Large intestine (tissue), 3 donors: ENCODE results near the gene UTP14C. TPM values are rescaled to one million over a fixed set of nuclear protein-coding genes. Genes with fewer than 3 reads are reported as not detected.
"Not testable (repeated sequence)": the region's sequence is repeated elsewhere in the genome, so short reads cannot be mapped to it uniquely, and the experiment has no call there.

ENCODE experiments used
- DNase-seq, 2 donors: peaks; one replicate each; pipeline versions ENCODE4 v3.0.0 to v3.0.0-alpha.2; 2013
- H3K27ac ChIP-seq: one replicate; pipeline ENCODE4 v1.5.1; 2013; ENCODE audit warnings: low read length
- H3K27me3 ChIP-seq: 2 replicates; pipeline ENCODE4 v1.6.1; 2013; ENCODE audit warnings: low read length; ENCODE audit not compliant: control insufficient read depth, insufficient read depth
- H3K36me3 ChIP-seq: 2 replicates; pipeline ENCODE4 v1.6.1; 2013; ENCODE audit warnings: low read length; ENCODE audit not compliant: control insufficient read depth, insufficient read depth
- H3K4me1 ChIP-seq: one replicate; pipeline ENCODE4 v1.6.1; 2013; ENCODE audit warnings: low read length; ENCODE audit not compliant: control insufficient read depth, insufficient read depth
- H3K4me3 ChIP-seq: one replicate; pipeline ENCODE4 v1.5.1; 2013; ENCODE audit warnings: low read length
- H3K9me3 ChIP-seq: one replicate; pipeline ENCODE4 v1.6.1; 2013; ENCODE audit warnings: mild to moderate bottlenecking, low read depth, low read length, moderate library complexity; ENCODE audit not compliant: control insufficient read depth
- WGBS: methylation state at CpG from one replicate; pipeline ENCODE4 v1.1.5; 2013; ENCODE audit warnings: low lambda C conversion rate; ENCODE audit not compliant: insufficient coverage; 5-methylcytosine and 5-hydroxymethylcytosine counted together
- polyA plus RNA-seq: library from polyadenylated mRNA; unstranded; fragments of 120-200 nt; gene quantifications from one replicate; pipeline ENCODE4 v1.2.1, GENCODE V29; 2013

The UTP14C gene
- polyA plus RNA-seq, 1 donor, result 23.8 TPM

GRCh38 chr13:51984904-51985303 is 39.6 kb upstream of the UTP14C start:
- 100% methylated on average over 1 of the region's 4 CpGs for WGBS
- not testable (repeated sequence) for DNase-seq, H3K9me3 ChIP-seq

GRCh38 chr13:51988988-51989618 is 35.4 kb upstream of the UTP14C start:
- Histone ChIP-seq H3K27me3 (no peaks in the 10 kb centered on the region), H3K27ac (no peak overlapping the region), H3K36me3 (no peaks in the 10 kb centered on the region), H3K4me1 (no peaks in the 10 kb centered on the region), H3K4me3 (no peak overlapping the region), H3K9me3 (no peaks in the 10 kb centered on the region)
- 100% methylated on average over 2 of the region's 3 CpGs for WGBS
- DNase-seq, result no peak

More at GRCh38 chr13:51984904-51985303, 39.6 kb upstream of the UTP14C start:
- not testable (repeated sequence) for H3K4me1 ChIP-seq, H3K4me3 ChIP-seq, H3K27me3 ChIP-seq, H3K36me3 ChIP-seq, H3K27ac ChIP-seq

GRCh38 chr13:51993713-51994112 is 30.8 kb upstream of the UTP14C start:
- H3K27me3 ChIP-seq, result no peaks in the 10 kb centered on the region
- no peaks in the 10 kb centered on the region for H3K36me3 ChIP-seq
- H3K4me1 ChIP-seq, result peaks cover 30% of the 10 kb centered on the region
- H3K9me3 ChIP-seq, result no peaks in the 10 kb centered on the region
- WGBS, result 83% methylated on average over 1 of the region's 2 CpGs
- no peak overlapping the region for H3K4me3 ChIP-seq
- DNase-seq, result no peak
- H3K27ac ChIP-seq, result no peak overlapping the region

GRCh38 chr13:51995677-51996551 is 28.6 kb upstream of the UTP14C start:
- H3K27me3 ChIP-seq, result no peaks in the 10 kb centered on the region
- H3K36me3 ChIP-seq, result no peaks in the 10 kb centered on the region
- H3K27ac ChIP-seq, result peak overlapping the region; percentile 21
- DNase-seq, result peak in 1 of 2 donors; percentile 63
- no peak overlapping the region for H3K4me3 ChIP-seq
- WGBS, result no CpG with 5 or more reads among the region's 9 CpGs
- H3K4me1 ChIP-seq, result peaks cover 46% of the 10 kb centered on the region
- no peaks in the 10 kb centered on the region for H3K9me3 ChIP-seq

- no peak for DNase-seq
- no peaks in the 10 kb centered on the region for H3K36me3 ChIP-seq
- H3K27me3 ChIP-seq, result no peaks in the 10 kb centered on the region
- H3K9me3 ChIP-seq, result no peaks in the 10 kb centered on the region
- peaks cover 46% of the 10 kb centered on the region for H3K4me1 ChIP-seq
- WGBS, result no CpG with 5 or more reads among the region's 4 CpGs
- no peak overlapping the region for H3K4me3 ChIP-seq
- no peak overlapping the region for H3K27ac ChIP-seq
Observed at GRCh38 chr13:51996641-51997040, 27.9 kb upstream of the UTP14C start.

GRCh38 chr13:51997186-51997585 is 27.3 kb upstream of the UTP14C start:
- no CpG with 5 or more reads among the region's 2 CpGs for WGBS
- Histone ChIP-seq H3K27ac (peak overlapping the region; percentile 69), H3K4me1 (peaks cover 46% of the 10 kb centered on the region), H3K27me3 (no peaks in the 10 kb centered on the region), H3K36me3 (no peaks in the 10 kb centered on the region), H3K9me3 (no peaks in the 10 kb centered on the region), H3K4me3 (no peak overlapping the region)
- no peak for DNase-seq

- Histone ChIP-seq H3K27me3 (no peaks in the 10 kb centered on the region), H3K27ac (peak overlapping the region; percentile 69), H3K4me1 (peaks cover 46% of the 10 kb centered on the region), H3K4me3 (no peak overlapping the region), H3K36me3 (no peaks in the 10 kb centered on the region), H3K9me3 (no peaks in the 10 kb centered on the region)
- peak; percentile 67 to 87 for DNase-seq
- 17% methylated on average over 2 of the region's 8 CpGs for WGBS
Observed at GRCh38 chr13:51997641-51998330, 26.7 kb upstream of the UTP14C start.

- Histone ChIP-seq H3K9me3 (no peaks in the 10 kb centered on the region), H3K36me3 (no peaks in the 10 kb centered on the region), H3K4me1 (peaks cover 49% of the 10 kb centered on the region), H3K27me3 (no peaks in the 10 kb centered on the region), H3K27ac (peak overlapping the region; percentile 66), H3K4me3 (no peak overlapping the region)
- 20% methylated on average over 1 of the region's 6 CpGs for WGBS
- DNase-seq, result peak in 1 of 2 donors; percentile 55
Observed at GRCh38 chr13:51998723-51999509, 25.6 kb upstream of the UTP14C start.

- DNase-seq, result no peak
- peak overlapping the region; percentile 66 for H3K27ac ChIP-seq
- H3K4me1 ChIP-seq, result peaks cover 55% of the 10 kb centered on the region
- H3K4me3 ChIP-seq, result no peak overlapping the region
- no peaks in the 10 kb centered on the region for H3K27me3 ChIP-seq
- no peaks in the 10 kb centered on the region for H3K36me3 ChIP-seq
- 29% methylated on average over 1 of the region's 13 CpGs for WGBS
- no peaks in the 10 kb centered on the region for H3K9me3 ChIP-seq
Observed at GRCh38 chr13:51999510-51999911, 25.0 kb upstream of the UTP14C start.

GRCh38 chr13:51999921-52000320 is 24.6 kb upstream of the UTP14C start:
- Histone ChIP-seq H3K4me3 (no peak overlapping the region), H3K27me3 (no peaks in the 10 kb centered on the region), H3K36me3 (no peaks in the 10 kb centered on the region), H3K9me3 (no peaks in the 10 kb centered on the region), H3K27ac (peak overlapping the region; percentile 66), H3K4me1 (peaks cover 59% of the 10 kb centered on the region)
- WGBS, result no CpG with 5 or more reads among the region's 1 CpG
- peak in 1 of 2 donors; percentile 54 for DNase-seq
